Stomach (tissue), 4 donors: Measurements from ENCODE around the gene PRKCA.

Source experiments
- CTCF ChIP-seq, 7 experiments: fragments of 450-650 bp in 4 of 7; fragments of 200-600 bp in 3 of 7; sonication (generic) in 3 of 7; IDR thresholded peaks; one replicate each; pipeline ENCODE4 v1.5.1; 2016 to 2019; ENCODE audit warnings: antibody characterized with exemption in 7 of 7, control low read depth in 2 of 7, mild to moderate bottlenecking in 1 of 7
- EP300 ChIP-seq: sonication (generic); formaldehyde crosslinking; IDR thresholded peaks from one replicate; pipeline ENCODE4 v1.6.1; 2017; ENCODE audit warnings: antibody characterized with exemption
- POLR2A ChIP-seq, 4 donors: fragments of 450-650 bp; IDR thresholded peaks; one replicate each; pipeline ENCODE4 v1.6.1; 2016; ENCODE audit warnings: antibody characterized with exemption in 4 of 4, control low read depth in 2 of 4, mild to moderate bottlenecking in 1 of 4, moderate library complexity in 1 of 4
- POLR2AphosphoS5 ChIP-seq, 3 donors: sonication (generic); formaldehyde crosslinking; IDR thresholded peaks; one replicate each; pipeline ENCODE4 v1.6.1; 2016; ENCODE audit warnings: antibody characterized with exemption in 3 of 3

- no peak for TF ChIP-seq POLR2A (IDR thresholded peaks at IDR 0.05)
- TF ChIP-seq CTCF (IDR thresholded peaks at IDR 0.05), result no peak
- no peak for TF ChIP-seq POLR2AphosphoS5 (IDR thresholded peaks at IDR 0.05)
- no peak for TF ChIP-seq EP300
Observed at GRCh38 chr17:66627985-66628384, 325.6 kb downstream of the PRKCA start.
